Glomerular endothelial cell (primary cell): ENCODE data around the gene ADH5. TPM values are rescaled to one million over a fixed set of nuclear protein-coding genes. Genes with fewer than 3 reads are reported as not detected.
"Not testable (repeated sequence)": the region's sequence is repeated elsewhere in the genome, so short reads cannot be mapped to it uniquely, and the experiment has no call there.

ENCODE experiments used
- DNase-seq: peaks from one replicate; pipeline ENCODE4 v3.0.0-alpha.2; 2011; ENCODE audit warnings: low read depth, low spot score; ENCODE audit errors: extremely low read depth
- total RNA-seq: library from RNA; depleted of rRNA; stranded (reverse); fragments of >200 nt; gene quantifications from 2 replicates; pipeline ENCODE4 v1.2.3, GENCODE V29; 2015

ADH5 gene
- total RNA-seq, 1 donor from 2014 or later = 77.2 TPM

DNA sequence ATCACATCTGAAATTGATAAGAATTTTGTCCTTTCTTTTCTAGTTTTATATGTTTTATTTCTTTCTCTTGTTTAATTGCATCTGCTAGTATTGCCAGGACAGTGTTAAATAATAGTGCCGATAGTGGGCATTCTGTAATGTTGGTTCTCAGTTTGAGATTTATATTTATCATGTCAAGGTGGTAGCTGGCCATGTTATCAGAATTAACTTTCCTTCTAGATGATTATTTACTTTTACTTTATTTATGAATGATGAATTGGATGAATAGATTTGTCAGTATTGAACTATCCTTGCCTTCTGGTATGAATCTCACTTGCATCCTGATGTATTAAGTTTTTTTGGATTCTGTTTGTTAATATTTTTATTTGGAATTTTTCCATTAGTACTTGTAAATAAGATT is 50.4 kb downstream of the ADH5 start:
- DNase-seq = no peak

- DNase-seq = no peak
Measured at GRCh38 chr4:99033956-99034355, 54.6 kb downstream of the ADH5 start.

- no peak for DNase-seq
Measured at GRCh38 chr4:99029852-99030251, 58.7 kb downstream of the ADH5 start.

DNA sequence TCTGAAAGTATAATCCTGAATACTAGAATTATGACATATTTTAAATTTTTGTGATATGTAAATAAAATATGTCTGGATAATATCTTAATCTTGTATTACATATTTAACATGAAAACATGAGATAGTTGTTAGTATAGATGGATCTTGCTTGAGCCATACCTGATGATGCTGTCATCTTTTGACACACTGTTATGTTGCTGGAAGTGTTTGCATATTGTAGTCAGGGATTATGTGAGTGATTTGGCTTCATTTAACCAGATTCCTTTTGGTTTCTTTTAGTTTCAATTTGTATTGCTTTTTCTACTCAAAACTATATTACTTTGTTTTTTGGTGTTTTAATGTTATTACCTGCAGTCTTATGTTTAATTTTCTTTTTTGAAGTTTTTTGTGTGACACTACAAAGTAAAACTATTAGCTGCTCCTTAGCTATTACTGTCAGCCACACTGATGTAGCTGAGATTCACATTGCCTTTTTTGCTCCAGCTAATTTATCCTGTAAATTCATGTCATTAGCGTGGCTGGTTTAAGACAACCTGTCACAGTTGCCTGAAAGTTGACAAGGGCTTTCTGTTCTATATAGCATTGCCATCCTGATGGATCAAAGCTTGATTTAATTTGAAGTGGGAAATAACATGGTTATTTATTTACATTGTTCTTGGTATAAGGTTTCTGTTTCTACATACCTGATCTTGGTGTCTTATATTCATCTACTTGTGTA is 59.4 kb downstream of the ADH5 start:
- no peak for DNase-seq

GRCh38 chr4:99028187-99028586 is 60.4 kb downstream of the ADH5 start:
- DNase-seq = no peak

DNA sequence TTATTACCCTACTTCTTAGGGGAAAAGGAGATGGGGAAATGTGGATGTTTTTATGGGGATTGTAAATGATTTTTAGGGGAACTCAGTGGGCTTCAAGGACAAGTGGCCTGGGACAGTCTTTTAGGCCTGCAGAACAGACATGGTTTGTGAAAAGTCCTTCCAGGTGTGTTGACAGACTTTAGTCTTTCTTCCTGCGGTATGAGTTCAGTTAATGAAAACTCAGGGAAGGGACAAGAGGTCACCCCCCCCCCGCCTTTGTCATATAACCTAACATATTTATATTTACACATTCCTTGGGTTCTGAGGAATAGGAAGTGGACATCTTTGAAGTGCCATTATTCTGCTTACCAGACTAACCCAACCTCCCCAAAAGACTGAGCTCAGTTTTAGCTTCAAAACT is 61.3 kb downstream of the ADH5 start:
- no peak for DNase-seq

- no peak for DNase-seq
Measured at GRCh38 chr4:99025506-99025905, 63.1 kb downstream of the ADH5 start.

DNA sequence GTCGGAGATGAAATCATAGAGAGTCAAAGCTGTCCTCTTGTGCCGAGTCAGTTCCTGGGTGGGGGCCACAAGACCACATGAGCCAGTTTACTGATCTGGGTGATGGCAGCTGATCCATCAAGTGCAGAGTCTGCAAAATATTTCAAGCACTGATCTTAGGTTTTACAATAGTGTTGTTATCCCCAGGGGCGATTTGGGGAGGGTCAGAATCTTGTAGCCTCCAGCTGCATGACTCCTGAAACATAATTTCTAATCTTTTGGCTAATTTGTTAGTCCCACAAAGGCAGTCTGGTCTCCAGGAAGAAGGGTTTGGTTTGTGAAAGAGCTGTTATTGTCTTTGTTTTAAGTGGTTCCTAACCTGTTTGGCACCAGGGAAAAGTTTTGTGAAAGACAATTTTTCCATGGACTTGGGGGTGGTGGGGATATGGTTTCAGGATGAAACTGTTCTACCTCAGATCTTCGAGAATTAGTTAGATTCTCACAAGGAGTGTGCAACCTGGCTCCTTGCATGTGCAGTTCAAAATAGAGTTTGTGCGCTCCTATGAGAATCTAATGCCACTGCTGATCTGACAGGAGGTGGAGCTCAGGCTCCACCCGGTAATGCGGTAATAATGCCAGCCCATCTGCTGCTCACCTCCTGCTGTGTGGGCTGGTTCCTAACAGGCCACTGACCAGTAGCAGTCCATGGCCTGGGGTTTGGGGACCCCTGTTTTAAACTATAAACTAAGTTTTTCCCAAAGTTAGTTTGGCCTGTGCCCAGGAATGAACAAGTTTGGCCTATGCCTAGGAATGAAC is 63.9 kb downstream of the ADH5 start:
- DNase-seq = no peak

GRCh38 chr4:99023800-99024251 is 64.8 kb downstream of the ADH5 start:
- not testable (repeated sequence) for DNase-seq

GRCh38 chr4:99022566-99022965 is 66.0 kb downstream of the ADH5 start:
- no peak for DNase-seq

- no peak for DNase-seq
Measured at GRCh38 chr4:99021386-99021785, 67.2 kb downstream of the ADH5 start.

Other genes with a start within 250 kb of the ADH5 start
- gene EIF4E, start 159.7 kb downstream of the ADH5 start, total RNA-seq = 102 and 108 TPM in 2 replicates
- 26.4 and 30.0 TPM in 2 replicates for gene METAP1, start 93.1 kb downstream of the ADH5 start, total RNA-seq
- not detected in 2 replicates for gene ADH4, start 55.5 kb upstream of the ADH5 start, total RNA-seq
- gene ADH6, start 130.5 kb upstream of the ADH5 start, total RNA-seq = not detected in 2 replicates
- gene ADH1A, start 202.2 kb upstream of the ADH5 start, total RNA-seq = not detected in 2 replicates
- not detected in 2 replicates for gene ADH1B, start 232.6 kb upstream of the ADH5 start, total RNA-seq